GM12878 (cell line): Measurements from ENCODE around the gene GBA2. TPM values are rescaled to one million over a fixed set of nuclear protein-coding genes. Genes with fewer than 3 reads are reported as not detected.

Experiments used
- ATAC-seq: fragments of 200-7000 bp; cut with Tn5 transposase; 3 replicates; pipeline ENCODE4 v1.9.1; 2020; ENCODE audit warnings: mild to moderate bottlenecking, moderate library complexity
- BruUV-seq: library from RNA; stranded (reverse); fragments of 400-500 nt; replicated peaks from 2 replicates; lab custom pipeline; 2021; lab: Mats Ljungman, UMichigan
- CTCF ChIA-PET: fragments of 300-600 bp; sonication (Branson Sonifier 250); formaldehyde crosslinking; extraction: SDS; loops from one replicate; lab custom pipeline; 2021; ENCODE audit warnings: inconsistent platforms; lab: Yijun Ruan, JAX
- POLR2A ChIA-PET: fragments of 350-600 bp; formaldehyde crosslinking; extraction: SDS; loops from one replicate; lab custom pipeline; 2021; ENCODE audit warnings: inconsistent platforms; lab: Charles Lee
- RAD21 ChIA-PET: fragments of 300-600 bp; sonication (Branson Sonifier 250); formaldehyde crosslinking; loops from one replicate; lab custom pipeline; 2023; ENCODE audit warnings: antibody characterized with exemption; ENCODE audit not compliant: unreplicated experiment; lab: Charles Lee
- SMC1A ChIA-PET: fragments of 300-600 bp; sonication (Branson Sonifier 250); formaldehyde crosslinking; loops from one replicate; lab custom pipeline; 2023; ENCODE audit not compliant: unreplicated experiment, uncharacterized antibody; lab: Charles Lee
- DNase-seq: peaks from one replicate; pipeline ENCODE4 v3.0.0-alpha.2; 2011; ENCODE audit warnings: low read depth, low spot score
- FAIRE-seq: peaks from 3 replicates; lab custom pipeline; 2011; peaks lifted over from hg19 to GRCh38; lab: Jason Lieb, UNC
- H2AFZ ChIP-seq: 2 replicates; pipeline ENCODE4 v1.6.0; 2011; ENCODE audit warnings: low read depth, low read length, control low read depth; ENCODE audit not compliant: control insufficient read depth
- H3K27ac ChIP-seq: 2 replicates; pipeline ENCODE4 v1.5.1; 2011; ENCODE audit warnings: control low read depth; ENCODE audit not compliant: control insufficient read depth, insufficient read depth
- H3K27me3 ChIP-seq, 2 experiments: replicated peaks in 1 of 2; 2 replicates each; pipeline versions ENCODE4 v1.6.0 to v1.6.1; 2011; ENCODE audit warnings: low read length in 1 of 2; ENCODE audit not compliant: control insufficient read depth in 2 of 2, insufficient read depth in 2 of 2
- H3K36me3 ChIP-seq, 2 experiments: 2 replicates each; pipeline ENCODE4 v1.5.1; 2011; ENCODE audit warnings: low read length in 1 of 2; ENCODE audit not compliant: control insufficient read depth in 2 of 2, insufficient read depth in 2 of 2
- H3K4me1 ChIP-seq: 2 replicates; pipeline ENCODE4 v1.6.1; 2011; ENCODE audit warnings: mild to moderate bottlenecking, low read length, moderate library complexity, mixed read lengths; ENCODE audit not compliant: control insufficient read depth, insufficient read depth
- H3K4me2 ChIP-seq: 2 replicates; pipeline ENCODE4 v1.6.0; 2011; ENCODE audit warnings: control low read depth; ENCODE audit not compliant: control insufficient read depth, insufficient read depth
- H3K4me3 ChIP-seq: fragments of 200-600 bp; sonication (generic); 2 replicates; pipeline ENCODE4 v1.5.1; 2016
- H3K79me2 ChIP-seq: 2 replicates; pipeline ENCODE4 v1.6.0; 2011; ENCODE audit warnings: low read length; ENCODE audit not compliant: control insufficient read depth, insufficient read depth
- H3K9ac ChIP-seq: 2 replicates; pipeline ENCODE4 v1.8.0; 2011; ENCODE audit warnings: low read length, control low read depth, mixed read lengths; ENCODE audit not compliant: control insufficient read depth, insufficient read depth
- H3K9me3 ChIP-seq: replicated peaks from 3 replicates; pipeline ENCODE4 v1.5.1; 2011; ENCODE audit warnings: mild to moderate bottlenecking, low read length; ENCODE audit not compliant: control insufficient read depth, insufficient read depth
- H4K20me1 ChIP-seq: 2 replicates; pipeline ENCODE4 v1.6.0; 2011; ENCODE audit not compliant: control insufficient read depth, insufficient read depth
- BACH1 ChIP-seq: fragments of 450-650 bp; IDR thresholded peaks from 2 replicates; pipeline ENCODE4 v1.6.1; 2017; ENCODE audit warnings: mild to moderate bottlenecking, borderline replicate concordance
- BCL11A ChIP-seq: IDR thresholded peaks from 2 replicates; pipeline ENCODE4 v1.6.1; 2011; ENCODE audit warnings: low read depth, low read length
- EP300 ChIP-seq, 2 experiments: fragments of 150-350 bp in 1 of 2; IDR thresholded peaks; 2 replicates each; pipeline ENCODE4 v1.6.1; 2011 to 2012; ENCODE audit warnings: low read depth in 2 of 2, low read length in 2 of 2, borderline replicate concordance in 1 of 2, improper control_type of control experiment in 1 of 2, inconsistent platforms in 1 of 2; ENCODE audit not compliant: control insufficient read depth in 1 of 2
- ESRRA ChIP-seq: IDR thresholded peaks from 2 replicates; pipeline ENCODE4 v1.6.1; 2012; ENCODE audit warnings: mild to moderate bottlenecking, low read length, improper control_type of control experiment
- IRF3 ChIP-seq: fragments of 450-650 bp; IDR thresholded peaks from 2 replicates; pipeline ENCODE4 v1.6.1; 2014; ENCODE audit warnings: mild to moderate bottlenecking
- NRF1 ChIP-seq: conservative IDR thresholded peaks from 2 replicates; pipeline ENCODE4 v1.6.1; 2011; ENCODE audit warnings: mild to moderate bottlenecking, low read depth, low read length, improper control_type of control experiment
- SUZ12 ChIP-seq: fragments of 200-600 bp; sonication (generic); IDR thresholded peaks from one replicate; pipeline ENCODE4 v1.6.1; 2018; ENCODE audit warnings: antibody characterized with exemption, mild to moderate bottlenecking; ENCODE audit not compliant: unreplicated experiment
- ZNF687 ChIP-seq: fragments of 450-650 bp; IDR thresholded peaks from 2 replicates; pipeline ENCODE4 v1.6.1; 2017; ENCODE audit warnings: mild to moderate bottlenecking, moderate library complexity
- WGBS: methylation state at CpG from one replicate; pipeline ENCODE4 v1.1.6; 2016; ENCODE audit warnings: low lambda C conversion rate; ENCODE audit not compliant: insufficient replicate concordance, insufficient coverage; ENCODE audit errors: missing lambda C conversion rate; 5-methylcytosine and 5-hydroxymethylcytosine counted together
- in situ Hi-C: fragments of 300-500 bp; cut with MboI; formaldehyde crosslinking; loops from 9 replicates; pipeline ENCODE4 v1.14.3; 2018; ENCODE audit warnings: mixed read lengths
- intact Hi-C: fragments of 100-400 bp; cut with micrococcal nuclease; formaldehyde crosslinking; loops from one replicate; pipeline ENCODE4 v1.14.2; 2022; ENCODE audit not compliant: unreplicated experiment
- polyA plus RNA-seq, 11 experiments: library from polyadenylated mRNA; depleted of rRNA in 4 of 11; unstranded in 6 of 11; stranded (reverse) in 5 of 11; fragments of >200 nt; fragmentation: Nextera tagmentation in 4 of 11; fragmentation: Illumina TruSeq in 1 of 11; extraction: Ambion mirVana in 4 of 11; extraction: Trizol in 1 of 11; gene quantifications; 1 replicate in 1 of 11; 2 replicates in 10 of 11; pipeline versions ENCODE4 v1.2.1 to v1.2.3, GENCODE V29; 2011 to 2016; ENCODE audit warnings: inconsistent platforms in 2 of 11, missing spikeins in 2 of 11, low read depth in 1 of 11
- total RNA-seq, 4 experiments: library from RNA; depleted of rRNA in 3 of 4; stranded (reverse); fragments of >200 nt in 3 of 4; fragmentation: Illumina TruSeq in 1 of 4; extraction: Trizol in 1 of 4; gene quantifications; 2 replicates each; pipeline versions ENCODE4 v1.2.1 to v1.2.3, GENCODE V29; 2013 to 2021

Gene GBA2
- total and polyA plus RNA-seq, 10 of the 15 experiments (the other 5 are each of a cell fraction or from before 2014, with no cell fraction given), result 15.3 to 45.1 (median 29.1) TPM

GRCh38 chr9:35695943-35696401 lies 53.1 kb downstream of the GBA2 start (continued):
- no peak for TF ChIP-seq NRF1
- TF ChIP-seq ZNF687, result no peak
- no peak for TF ChIP-seq BACH1
- no peak for TF ChIP-seq SUZ12
- no peak for TF ChIP-seq ESRRA

- DNase-seq (no peak), ATAC-seq (no peak)
- POLR2A ChIA-PET, result interaction anchor here (1.1 to 2.7 kb wide), 4 partner anchors 9 to 40 kb away, joined by 3 to 13 read pairs (median 6); partner anchors contain the start of genes CREB3 and TLN1
- Histone ChIP-seq H2AFZ (no peak overlapping the region), H3K4me3 (no peak overlapping the region), H3K4me1 (peaks cover 3% of the 10 kb centered on the region; the same call in 1 of the 2 replicates), H3K4me2 (no peak overlapping the region), H3K27me3 (no peaks in the 10 kb centered on the region), H3K79me2 (no peaks in the 10 kb centered on the region; the same call in 1 of the 2 replicates), H3K9ac (no peak overlapping the region), H3K36me3 (peaks cover 6 to 10% of the 10 kb centered on the region in 2 experiments; a peak in 2 of 4 replicates), H3K27ac (no peak overlapping the region)
- in situ Hi-C loops, result no loop called here
- no TSS peak for BruUV-seq
- SMC1A ChIA-PET, result interaction anchor here (0.6 to 1.3 kb wide), 9 partner anchors 9 to 1394 kb away, joined by 3 to 4 read pairs (median 3); no protein-coding TSS in a partner anchor
- no peak for TF ChIP-seq IRF3
- no peak for TF ChIP-seq BCL11A
- no peak for TF ChIP-seq EP300 (IDR thresholded peaks at IDR 0.05; ENCODE audit: borderline replicate concordance in 1 of 2, control insufficient read depth in 1 of 2, low read depth in 2 of 2, low read length in 2 of 2)
- TF ChIP-seq, all 136 proteins: peak for 0
- CTCF ChIA-PET, result interaction anchor here (0.8 to 15.2 kb wide), 5 partner anchors 20 to 98 kb away, joined by 3 to 227 read pairs (median 4); partner anchors contain the start of genes ARHGEF39, CCDC107 and RMRP
- WGBS, result 91% methylated on average over 13 of the region's 13 CpGs
- RAD21 ChIA-PET, result interaction anchor here (1.2 to 1.5 kb wide), 3 partner anchors 22 to 88 kb away, joined by 3 to 4 read pairs (median 4); no protein-coding TSS in a partner anchor
- Histone ChIP-seq H3K9me3 (no peaks in the 10 kb centered on the region), H4K20me1 (no peaks in the 10 kb centered on the region)
- intact Hi-C loops, result no loop called here
- no peak for FAIRE-seq
These were observed 57.2 kb downstream of the GBA2 start for GRCh38 chr9:35691757-35692301.
